ENCODE measurements around the gene SAMD4B.
"Not testable (repeated sequence)": the region's sequence is repeated elsewhere in the genome, so short reads cannot be mapped to it uniquely, and the experiment has no call there.

SAMD4B gene

DNA sequence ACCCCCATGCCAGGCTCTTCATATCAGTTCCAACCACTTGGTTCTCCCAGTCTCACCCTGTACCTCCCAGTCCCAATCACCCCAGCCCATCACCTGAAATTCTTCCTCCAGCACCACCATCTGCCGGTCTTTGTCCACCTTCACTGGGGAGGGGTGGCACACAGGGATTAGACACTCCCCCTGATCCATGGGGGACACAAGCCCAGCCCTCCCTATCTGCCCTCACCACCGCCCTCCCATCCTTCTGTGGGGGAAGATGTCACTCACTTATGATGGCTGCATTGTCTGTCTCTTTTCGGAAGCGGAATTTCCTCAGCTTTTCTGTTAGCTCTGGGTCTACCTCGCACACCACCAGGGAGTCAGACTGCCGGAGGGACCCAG is 7.1 kb upstream of the SAMD4B start:
- DNase-seq: no peak

DNA sequence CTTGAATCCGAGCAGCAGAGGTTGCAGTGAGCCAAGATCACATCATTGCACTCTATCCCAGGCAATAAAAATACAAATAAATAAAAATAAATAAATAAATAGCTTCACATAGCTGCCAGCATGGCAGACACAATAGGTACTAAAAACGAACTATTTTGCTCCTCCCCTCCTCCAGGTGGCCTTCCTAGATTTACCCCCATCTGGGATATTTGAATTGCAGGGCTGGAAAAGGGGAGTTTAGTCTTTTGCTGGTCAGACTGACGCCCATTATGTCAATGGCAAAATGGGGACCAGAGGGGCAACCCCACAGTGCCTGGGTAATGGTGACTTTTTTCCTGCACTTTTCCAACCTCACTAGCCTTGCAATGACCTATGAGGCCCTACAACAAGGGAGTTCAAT is 5.7 kb upstream of the SAMD4B start:
- DNase-seq: no peak

DNA sequence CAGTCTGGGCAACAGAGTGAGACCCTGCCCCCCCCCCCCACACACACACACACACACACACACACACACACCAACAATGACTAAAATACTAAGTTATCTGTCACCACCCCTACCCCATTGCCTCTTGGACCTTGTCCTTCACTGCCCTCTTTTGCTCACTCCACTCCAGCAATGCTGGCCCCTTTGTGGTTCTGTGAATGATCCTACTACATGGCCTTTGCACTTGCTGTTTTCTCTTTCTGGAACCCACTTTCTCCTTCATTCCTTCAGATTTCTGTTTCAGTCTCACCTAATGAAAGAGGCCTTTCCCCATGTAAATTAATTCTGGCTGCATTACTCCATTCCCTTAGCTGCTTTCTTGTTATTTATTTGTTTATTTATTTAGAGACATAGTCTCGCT is 2.5 kb upstream of the SAMD4B start:
- DNase-seq: no peak

DNA sequence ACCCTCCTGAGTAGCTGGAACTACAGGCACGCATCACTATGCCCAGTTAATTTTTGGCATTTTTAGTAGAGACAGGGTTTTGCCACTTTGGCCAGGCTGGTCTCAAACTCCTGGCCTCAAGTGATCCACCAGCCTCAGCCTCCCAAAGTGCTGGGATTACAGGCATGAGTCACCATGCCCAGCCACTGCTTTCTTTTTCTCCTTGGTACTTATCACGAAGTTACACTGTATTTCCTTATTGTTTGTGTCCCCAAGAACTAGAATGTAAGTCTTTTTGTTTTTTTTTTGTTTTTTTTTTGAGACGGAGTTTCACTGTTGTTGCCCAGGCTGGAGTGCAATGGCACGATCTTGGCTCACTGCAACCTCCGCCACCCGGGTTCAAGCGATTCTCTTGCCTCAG is 2.1 kb upstream of the SAMD4B start:
- DNase-seq: not testable (repeated sequence)

DNA sequence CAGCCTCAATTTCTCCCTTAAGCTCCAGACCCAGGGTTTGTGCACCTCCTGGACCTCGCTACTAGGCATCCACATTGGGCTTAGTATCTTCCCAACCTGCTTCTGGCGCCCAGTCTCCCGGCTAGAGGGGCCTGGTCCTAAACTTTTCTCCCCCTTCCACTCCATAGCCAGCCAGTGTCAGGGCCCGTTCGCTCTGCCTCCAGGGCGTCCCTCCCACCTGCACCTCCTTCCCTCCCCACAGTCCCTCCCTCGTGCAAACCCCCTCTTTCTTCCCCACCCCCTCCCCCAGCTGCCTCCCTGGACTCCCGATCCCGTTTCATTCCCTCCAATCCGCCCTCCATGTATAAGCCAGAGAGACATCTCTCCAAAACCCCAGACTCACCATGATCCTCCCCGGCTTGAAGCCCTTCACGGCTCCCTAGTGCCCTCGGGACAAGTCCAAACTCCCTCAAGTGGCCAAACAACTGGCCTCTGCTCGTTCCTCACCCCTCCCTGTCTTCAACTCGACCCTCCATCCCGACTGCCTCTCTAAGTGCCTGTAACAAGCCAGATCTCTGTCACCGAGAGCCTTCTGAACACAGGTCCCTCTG is 997 bp upstream of the SAMD4B start:
- no peak for DNase-seq

DNA sequence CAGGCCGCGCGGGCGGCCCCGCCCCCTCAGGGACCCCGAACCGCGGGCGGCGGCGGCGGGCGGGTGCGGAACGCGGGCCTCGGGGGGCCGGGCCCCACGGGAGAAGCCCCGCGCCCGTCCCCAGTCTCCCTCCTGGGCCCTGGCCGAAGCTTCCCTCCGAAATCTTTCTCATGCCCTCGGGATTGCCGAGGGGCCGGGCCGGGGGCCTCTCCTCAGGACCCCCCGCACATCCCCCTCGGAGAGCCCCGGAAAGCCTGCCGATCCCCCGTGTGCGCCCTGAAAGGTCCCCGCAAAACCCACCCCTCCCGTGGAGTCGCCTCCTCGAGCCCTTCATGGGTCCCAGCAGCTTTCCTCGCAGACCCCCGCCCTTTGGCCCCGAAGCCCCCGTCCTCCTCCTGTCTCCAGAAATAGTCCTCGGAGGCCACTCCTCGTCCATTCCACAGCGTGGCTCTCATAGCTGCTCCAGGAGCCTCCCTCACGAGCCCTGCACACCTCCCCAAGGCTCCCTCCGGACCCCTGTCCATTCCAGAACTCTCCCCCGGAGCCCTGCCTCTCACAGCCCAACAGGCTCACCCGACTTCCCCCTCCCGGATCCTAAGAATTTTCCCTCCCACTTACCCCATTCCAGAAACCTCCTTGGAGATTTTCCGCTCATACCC is 555 bp downstream of the SAMD4B start:
- DNase-seq: no peak

DNA sequence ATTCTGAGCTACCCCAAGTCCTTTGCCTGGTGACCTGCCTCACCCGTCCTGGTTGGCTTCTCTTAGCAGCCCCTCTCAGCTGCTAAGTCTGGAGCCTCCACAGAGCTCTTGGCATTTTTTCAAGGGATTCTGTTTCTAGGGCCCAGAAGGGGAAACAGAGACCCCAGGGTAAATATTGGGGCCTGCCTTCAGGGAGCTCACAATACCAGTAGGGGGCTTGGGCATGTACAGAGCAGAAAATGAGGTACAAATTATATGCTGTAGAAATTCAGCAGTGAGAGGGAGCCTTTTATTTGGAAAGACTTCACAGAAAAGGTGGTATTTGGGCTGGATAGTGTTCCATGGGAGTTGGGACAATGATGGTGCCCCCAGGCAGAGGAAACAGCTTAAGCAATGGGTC is 3.7 kb downstream of the SAMD4B start:
- DNase-seq: no peak

DNA sequence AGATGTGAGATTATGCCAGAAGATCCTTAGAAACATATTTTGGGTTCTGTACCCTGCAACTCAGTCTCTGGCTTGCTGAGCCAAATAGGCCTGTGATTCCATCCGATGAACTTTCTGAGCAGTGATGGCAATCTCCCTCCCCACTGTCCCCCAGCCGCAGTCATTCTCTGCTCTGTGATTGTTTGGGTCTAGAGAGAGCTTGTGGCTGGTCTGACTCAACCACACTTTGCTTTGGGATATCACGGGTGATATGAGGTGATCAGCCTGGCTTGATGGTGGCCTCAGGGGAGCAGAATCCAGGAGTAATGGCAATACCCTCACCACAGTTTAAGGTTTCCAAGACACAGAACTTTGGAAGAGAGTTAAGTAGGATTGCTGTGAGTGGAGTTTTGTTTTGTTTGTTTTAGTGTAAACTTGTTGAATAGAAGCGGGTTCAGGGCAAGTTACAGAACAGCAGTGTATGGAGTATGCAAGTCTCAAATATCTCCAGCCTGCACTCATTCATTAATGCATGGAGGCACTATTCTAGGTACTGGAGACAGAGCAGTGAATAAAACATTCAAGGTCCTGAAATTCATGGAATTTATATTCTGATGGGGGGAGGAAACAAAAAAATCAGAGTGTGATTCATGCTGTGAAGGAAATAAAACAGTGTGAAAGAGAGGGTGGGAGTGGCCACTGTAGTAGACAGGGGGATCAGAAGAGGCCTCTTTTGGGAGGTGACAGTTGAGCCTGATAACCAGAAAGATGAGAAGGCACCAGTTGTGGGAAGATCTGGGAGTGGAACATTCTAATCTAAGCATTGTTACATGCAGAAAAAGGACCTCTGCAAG is 5.3 kb downstream of the SAMD4B start:
- no peak for DNase-seq

DNA sequence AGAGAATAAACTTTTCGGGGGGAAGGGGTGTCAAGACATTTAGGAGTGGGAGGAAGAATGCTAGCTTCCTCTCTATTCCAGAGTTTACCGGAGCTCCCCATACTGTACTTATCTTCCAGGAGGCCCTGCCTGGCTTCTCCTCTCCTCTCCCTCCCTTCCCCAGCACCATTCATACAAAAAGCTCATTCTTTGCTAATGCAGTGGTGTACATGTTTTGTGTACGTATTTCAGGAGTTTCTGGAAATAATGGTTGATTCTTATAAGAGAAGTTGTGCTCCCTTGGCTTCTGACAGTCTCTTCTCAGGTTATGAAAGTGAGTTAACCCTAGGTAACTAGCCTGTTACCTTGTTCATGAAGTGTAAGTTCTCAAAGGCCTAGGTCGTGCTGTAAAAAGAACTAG is 7.1 kb downstream of the SAMD4B start:
- DNase-seq: no peak

DNA sequence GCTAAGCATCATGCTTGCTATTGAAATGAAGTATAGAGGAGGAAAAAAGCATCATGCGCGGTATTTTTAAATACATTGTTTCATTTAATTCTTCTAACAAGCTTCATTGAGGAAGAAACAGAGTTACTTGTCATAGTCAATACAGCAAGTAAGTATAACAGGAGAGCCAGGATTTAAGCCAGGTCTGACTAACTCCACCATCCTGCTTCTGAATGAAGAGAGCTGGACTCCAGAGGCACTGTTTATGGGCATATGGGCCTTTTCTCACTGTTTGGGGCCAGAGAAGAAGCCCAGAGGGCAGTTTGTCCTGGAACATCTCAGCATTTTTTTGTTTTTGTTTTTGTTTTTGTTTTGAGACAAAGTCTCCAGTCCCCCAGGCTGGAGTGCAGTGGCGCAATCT is 7.9 kb downstream of the SAMD4B start:
- no peak for DNase-seq

DNA sequence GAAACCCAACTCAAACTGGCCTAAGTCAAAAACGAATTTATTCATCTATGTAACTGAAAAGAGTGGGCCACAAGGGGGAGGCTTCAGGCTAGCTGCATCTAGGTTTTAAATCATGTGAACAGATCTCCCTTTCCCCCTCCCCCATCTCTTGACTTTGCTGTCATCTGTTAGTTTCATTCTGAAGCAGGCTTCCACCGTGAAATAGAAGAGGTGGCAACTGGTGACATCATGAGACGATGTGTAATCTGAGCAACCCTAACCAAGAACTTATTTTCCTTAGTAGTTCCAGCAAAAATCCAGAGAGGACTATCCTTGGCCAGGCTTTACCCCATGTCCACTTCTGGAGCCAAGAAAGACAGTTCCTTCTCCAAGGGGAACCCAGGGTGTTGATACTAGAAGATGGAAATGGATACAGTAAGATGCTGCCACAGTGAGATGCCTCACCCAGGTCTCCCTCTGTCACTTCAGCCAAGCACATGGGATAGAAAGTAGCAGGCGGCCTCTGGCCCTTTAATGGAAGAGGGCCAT is 9.4 kb downstream of the SAMD4B start:
- no peak for DNase-seq

DNA sequence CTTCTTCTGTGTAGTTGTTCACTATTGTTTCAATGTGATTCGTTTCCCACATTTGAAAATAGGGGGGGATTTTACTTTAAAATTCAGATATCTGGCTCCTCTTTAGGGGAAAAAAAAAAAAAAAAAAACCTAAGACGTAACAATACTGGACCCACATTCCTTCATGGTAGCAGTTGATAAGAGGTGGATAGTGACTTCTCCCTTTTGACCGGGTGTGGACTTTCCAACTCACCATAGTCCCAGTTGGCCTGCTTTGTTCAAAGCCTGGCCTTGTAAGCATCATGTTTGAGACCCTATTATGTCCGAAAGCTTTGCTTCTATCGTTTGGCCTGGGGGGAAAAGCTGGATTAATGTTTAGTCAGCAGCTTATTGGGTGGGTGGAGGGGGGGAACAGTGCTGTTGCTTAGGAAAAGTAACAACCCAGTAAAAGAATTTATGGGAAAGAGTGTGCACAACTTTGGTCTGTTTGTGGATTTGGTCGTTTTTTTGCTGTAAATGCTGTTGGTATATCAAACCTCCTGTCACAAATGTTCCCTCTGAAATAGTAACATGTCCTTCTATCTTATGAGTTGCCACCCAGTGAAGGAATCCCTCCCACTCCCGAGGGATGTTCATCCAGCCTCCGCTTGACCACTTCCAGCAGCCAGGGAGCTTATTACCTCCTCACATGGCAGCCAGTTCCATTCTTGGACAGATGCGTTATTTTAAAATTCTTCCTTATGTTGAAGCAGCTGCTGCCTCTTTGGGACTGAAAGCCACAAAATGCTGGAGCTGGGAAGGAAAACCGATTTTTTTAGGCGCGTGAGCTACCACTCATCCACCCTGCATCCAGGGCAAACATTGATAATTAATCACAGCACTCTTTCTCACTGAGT is 10.4 kb downstream of the SAMD4B start:
- no peak for DNase-seq

DNA sequence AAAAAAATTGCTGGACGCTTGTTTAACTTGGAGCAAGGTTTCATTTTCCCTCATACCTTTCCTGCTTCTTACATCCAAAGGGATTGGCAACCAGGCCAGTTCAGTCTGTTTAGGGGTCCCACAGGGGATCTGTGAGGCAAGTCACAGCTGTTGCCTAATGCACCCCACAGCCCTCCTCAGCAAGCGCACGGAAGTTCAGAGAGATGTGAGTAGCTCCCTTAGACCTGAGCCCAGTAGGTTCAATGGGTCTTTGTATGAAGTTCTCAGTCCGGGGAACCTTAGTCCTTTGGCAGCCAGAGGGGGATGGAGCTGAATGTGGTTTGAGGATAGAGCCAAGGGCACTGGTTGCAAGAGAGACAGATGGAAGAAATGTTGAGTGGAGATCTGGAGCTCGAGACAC is 13.0 kb downstream of the SAMD4B start:
- no peak for DNase-seq

DNA sequence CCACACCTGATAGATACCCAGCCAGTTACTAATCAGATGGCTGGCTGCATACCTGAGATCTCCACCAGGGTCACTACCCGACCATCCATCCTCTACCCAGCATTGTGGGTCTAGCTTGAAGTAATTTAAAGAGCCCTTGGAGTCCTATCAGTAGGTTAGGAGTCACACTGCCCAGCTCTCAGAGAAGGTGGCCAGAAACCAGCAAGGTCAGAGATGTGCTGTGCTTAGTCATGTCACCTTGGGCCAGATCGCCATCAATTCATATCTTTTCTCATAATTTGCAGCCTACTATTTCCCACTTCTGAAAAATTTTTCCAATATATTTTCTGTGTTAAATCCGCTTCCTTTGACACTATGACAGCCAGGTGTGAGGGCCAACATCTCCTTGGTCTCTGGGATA is 13.9 kb downstream of the SAMD4B start:
- no peak for DNase-seq

DNA sequence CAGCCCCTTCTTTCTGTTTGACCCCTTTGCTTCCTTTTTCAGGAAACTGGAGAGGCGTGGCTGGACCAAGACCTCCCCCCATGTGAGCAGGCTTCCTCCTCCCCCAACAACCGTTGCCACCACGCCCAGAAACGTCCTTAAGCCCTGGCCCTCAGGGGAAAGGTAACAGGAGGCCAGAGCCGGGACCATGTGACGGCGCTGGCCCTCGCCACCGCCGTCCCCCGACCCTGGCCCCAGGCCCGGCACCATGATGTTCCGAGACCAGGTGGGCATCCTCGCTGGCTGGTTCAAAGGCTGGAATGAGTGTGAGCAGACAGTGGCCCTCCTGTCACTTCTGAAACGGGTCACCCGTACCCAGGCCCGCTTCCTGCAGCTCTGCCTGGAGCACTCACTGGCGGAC is 14.4 kb downstream of the SAMD4B start:
- DNase-seq: no peak

DNA sequence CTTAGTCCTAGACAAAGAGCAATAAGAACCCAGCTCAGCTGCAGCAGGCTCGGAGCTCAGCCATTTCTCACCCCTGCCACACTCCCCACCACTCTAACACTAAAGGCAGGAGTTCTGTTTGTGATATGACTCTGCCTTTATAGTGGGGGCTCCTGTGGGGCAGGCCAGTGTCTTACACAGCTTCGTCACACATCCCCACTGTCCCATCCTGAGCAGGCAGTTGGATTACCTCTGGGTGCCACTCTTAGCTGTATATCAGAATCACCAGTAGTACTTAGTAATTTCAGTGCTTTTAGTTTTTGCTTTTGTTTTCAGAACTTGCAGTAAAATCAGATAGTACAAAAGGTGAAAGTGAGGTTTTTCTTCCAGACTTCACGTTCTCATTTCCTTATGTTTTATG is 16.8 kb downstream of the SAMD4B start:
- no peak for DNase-seq

DNA sequence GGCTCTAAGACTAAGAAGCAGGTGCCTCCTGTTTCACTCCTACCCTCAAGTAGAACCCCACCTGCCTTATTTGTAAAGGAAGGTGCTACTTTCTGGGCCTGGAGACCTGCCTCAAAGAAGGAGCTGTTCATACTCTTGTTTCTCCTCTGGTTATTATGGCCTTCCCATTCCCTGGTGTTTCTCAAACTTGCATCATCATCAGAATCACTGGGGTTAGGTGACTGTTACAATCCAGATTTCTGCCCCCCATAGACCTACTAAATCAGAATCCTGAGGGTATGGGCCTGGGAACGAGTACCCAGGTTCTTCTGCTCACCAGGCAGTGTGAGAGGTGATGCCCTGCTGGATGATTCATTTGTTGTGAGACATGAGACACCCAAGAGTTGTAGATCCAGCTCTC is 18.4 kb downstream of the SAMD4B start:
- DNase-seq: no peak

DNA sequence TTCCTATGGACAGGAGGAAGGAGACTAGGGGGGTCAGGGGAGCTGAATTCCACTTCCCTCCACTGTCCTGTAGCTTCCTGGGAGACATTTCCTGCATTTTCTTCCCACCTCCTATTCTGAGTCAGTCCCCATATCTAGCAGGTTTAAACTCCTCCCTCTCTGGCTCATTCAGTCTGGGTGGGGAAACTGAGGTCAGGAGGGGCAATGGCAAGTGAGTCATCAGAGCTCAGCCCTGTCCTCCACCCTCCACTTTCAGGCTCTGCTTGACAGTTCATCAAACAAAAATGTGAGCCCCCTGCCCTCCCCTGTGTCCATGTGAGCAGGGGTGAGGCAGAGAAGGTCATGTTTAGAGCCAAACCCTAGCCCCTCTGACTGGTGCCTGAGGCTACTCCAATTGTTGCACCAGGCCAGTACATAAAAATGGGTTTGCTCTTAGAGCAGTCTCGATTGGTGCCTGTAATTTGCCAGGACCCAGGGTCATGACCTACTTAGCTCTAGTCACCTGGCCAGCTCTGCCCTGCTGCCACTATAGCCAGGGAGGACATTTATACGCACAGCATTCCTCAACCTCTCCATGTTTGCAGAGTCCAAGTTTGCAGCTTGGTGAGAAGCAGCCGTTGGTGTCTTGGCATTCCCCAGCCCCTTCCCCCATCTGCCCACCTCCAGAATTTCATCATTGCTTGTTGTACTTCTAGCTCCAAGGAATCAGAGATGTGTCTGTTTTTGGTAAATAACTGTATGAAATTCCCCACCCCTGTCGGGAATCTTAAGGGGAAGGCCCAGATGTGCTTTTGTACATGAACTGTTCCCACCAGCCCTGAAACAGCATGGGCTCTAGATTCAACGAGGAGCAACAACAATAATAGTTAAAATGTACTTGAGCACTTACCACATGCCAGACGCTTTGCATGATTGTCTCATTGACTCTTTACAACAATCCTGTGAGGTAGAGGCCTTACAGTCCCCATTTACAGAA is 20.7 kb downstream of the SAMD4B start:
- no peak for DNase-seq

DNA sequence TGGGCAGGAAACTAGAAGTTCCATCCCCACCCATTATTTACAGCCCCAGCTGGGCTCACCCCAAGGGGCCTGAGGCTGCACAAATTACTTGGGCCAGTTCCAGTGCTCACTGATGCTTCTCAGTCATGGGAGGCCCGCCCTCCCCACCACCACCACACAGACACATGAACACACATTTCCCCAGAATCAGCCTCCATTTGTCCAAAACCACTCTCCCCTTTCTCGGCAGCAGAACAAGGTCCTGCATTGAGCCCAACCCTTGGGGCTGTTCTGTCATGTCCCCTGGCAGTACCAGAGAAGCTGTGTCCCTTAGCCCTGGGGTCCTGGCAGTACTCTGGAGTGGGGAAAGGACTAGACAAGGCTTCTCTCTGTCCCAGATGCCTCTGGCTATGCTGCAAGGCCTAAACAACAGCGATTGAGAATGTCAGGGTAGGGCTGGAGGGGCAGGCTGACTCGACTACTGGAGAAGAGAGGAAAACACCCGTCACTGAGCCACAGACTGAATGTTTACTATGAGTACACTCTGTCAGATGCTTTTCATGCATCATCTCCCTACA is 21.8 kb downstream of the SAMD4B start:
- DNase-seq: no peak

DNA sequence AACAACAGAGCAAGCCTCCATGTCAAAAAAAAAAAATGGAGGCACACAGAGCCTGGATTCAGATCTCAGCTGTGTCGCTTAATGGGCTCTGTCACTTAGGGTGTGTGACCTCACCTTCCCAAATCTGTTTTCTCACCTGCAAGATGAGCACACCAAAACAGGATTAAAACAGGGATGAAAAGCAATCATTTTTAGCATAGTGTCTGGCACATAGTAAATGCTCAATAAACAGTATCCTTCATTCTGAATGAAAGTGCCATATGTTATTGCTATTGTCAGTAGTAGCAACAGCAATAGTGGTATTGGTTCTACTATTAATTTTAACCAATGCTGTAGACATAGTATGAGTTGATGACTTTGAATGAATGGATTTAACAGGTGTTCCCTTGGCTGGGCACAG is 23.3 kb downstream of the SAMD4B start:
- DNase-seq: no peak

DNA sequence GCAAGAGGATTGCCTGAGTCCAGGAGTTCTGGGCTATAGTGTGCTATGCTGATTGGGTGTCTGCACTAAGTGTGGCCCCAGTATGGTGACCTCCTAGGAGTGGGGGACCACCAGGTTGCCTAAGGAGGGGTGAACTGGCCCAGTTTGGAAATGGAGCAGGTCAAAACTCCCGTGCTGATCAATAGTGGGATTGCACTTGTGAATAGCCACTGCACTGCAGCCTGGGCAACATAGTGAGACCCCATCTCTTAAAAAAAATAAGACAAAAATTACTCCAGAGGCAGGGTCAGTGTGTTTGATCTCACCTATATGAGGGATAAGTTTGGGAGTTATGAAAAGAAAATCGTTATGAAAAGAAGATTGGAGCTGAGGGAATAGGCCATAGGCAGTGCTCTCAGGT is 27.0 kb downstream of the SAMD4B start:
- no peak for DNase-seq

DNA sequence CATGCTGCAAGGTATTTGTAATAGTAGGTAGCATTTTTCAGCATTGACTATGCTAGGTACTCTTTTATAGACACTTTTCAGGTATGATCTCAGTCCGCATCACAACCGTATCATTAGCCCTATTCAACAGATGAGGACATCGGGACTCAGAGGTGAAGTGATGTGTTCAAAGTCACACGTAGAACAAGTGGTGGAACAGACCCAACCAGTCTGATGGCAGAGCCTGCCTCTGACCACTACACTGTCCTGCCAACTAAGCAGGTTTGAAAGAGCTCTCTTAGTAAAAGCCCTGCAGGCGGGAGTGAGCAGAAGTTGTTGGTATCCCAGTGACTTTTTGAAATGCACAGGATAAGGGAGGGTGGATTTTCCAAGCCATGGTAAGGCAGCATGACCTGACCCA is 28.5 kb downstream of the SAMD4B start:
- DNase-seq: no peak
